Heart left ventricle (tissue), 16 donors: ENCODE measurements around the gene WDR70. TPM values are rescaled to one million over a fixed set of nuclear protein-coding genes. Genes with fewer than 3 reads are reported as not detected.
"Not testable (repeated sequence)": the region's sequence is repeated elsewhere in the genome, so short reads cannot be mapped to it uniquely, and the experiment has no call there.

Experiments used
- ATAC-seq, 4 donors: fragments of 200-7000 bp; cut with Tn5 transposase; one replicate each; pipeline ENCODE4 v1.9.1; 2020 to 2022; ENCODE audit warnings: moderate library complexity in 4 of 4, mild to moderate bottlenecking in 3 of 4, moderate number of reproducible peaks in 1 of 4
- DNase-seq, 5 donors: peaks; one replicate each; pipeline ENCODE4 v3.0.0-alpha.2; 2020
- H3K27ac ChIP-seq, 12 donors: fragments of 200-600 bp; sonication (generic) in 4 of 12; one replicate each; pipeline versions ENCODE4 v1.5.0 to v1.8.0; 2016 to 2022; ENCODE audit warnings: mild to moderate bottlenecking in 2 of 12
- H3K27me3 ChIP-seq, 9 donors: fragments of 200-600 bp; sonication (generic) in 2 of 9; one replicate each; pipeline versions ENCODE4 v1.5.1 to v1.8.0; 2016 to 2022; ENCODE audit warnings: mild to moderate bottlenecking in 3 of 9
- H3K36me3 ChIP-seq, 9 donors: fragments of 200-600 bp; sonication (generic) in 2 of 9; one replicate each; pipeline versions ENCODE4 v1.5.0 to v1.8.0; 2018 to 2022; ENCODE audit warnings: mild to moderate bottlenecking in 2 of 9
- H3K4me1 ChIP-seq, 12 donors: fragments of 200-600 bp; sonication (generic) in 4 of 12; one replicate each; pipeline versions ENCODE4 v1.5.0 to v1.8.0; 2016 to 2022; ENCODE audit warnings: mild to moderate bottlenecking in 3 of 12
- H3K4me3 ChIP-seq, 12 donors: fragments of 200-600 bp; sonication (generic) in 4 of 12; one replicate each; pipeline versions ENCODE4 v1.5.0 to v1.8.0; 2017 to 2022; ENCODE audit warnings: mild to moderate bottlenecking in 9 of 12, moderate library complexity in 4 of 12
- H3K9me3 ChIP-seq, 12 donors: fragments of 200-600 bp; sonication (generic) in 4 of 12; one replicate each; pipeline versions ENCODE4 v1.5.0 to v1.8.0; 2016 to 2022; ENCODE audit warnings: mild to moderate bottlenecking in 1 of 12
- CTCF ChIP-seq, 12 donors: fragments of 200-600 bp; sonication (generic) in 4 of 12; IDR thresholded peaks; one replicate each; pipeline versions ENCODE4 v1.5.0 to v1.8.0; 2018 to 2022; ENCODE audit warnings: antibody characterized with exemption in 12 of 12, mild to moderate bottlenecking in 5 of 12
- POLR2A ChIP-seq, 2 donors: fragments of 450-650 bp; IDR thresholded peaks; one replicate each; pipeline ENCODE4 v1.6.1; 2017; ENCODE audit warnings: antibody characterized with exemption in 2 of 2, mild to moderate bottlenecking in 2 of 2, moderate library complexity in 2 of 2
- WGBS, 4 donors: extraction: QIAGEN DNeasy Blood & Tissue Kit in 2 of 4; methylation state at CpG; one replicate each; pipeline versions ENCODE4 v1.1.5 to v1.1.7; 2013 to 2018; 5-methylcytosine and 5-hydroxymethylcytosine counted together
- intact Hi-C, 10 donors: fragments of 100-400 bp; cut with DNase I; formaldehyde crosslinking; loops; one replicate each; pipeline versions ENCODE4 v1.11.1 to v1.14.2; 2022
- polyA plus RNA-seq, 2 donors: library from polyadenylated mRNA; stranded (reverse); fragments of 200-250 nt; gene quantifications; one replicate each; pipeline ENCODE4 v1.2.3, GENCODE V29; 2013
- total RNA-seq, 9 donors: library from RNA; depleted of rRNA in 2 of 9; stranded (reverse); fragments of >200 nt in 2 of 9; fragmentation: NEBNext Ultra II Directional in 3 of 9; extraction: Animal tissue kit (Norgen Biotek cat#: 25700) in 3 of 9; gene quantifications; one replicate each; pipeline versions ENCODE4 v1.1.0 to v1.2.4, GENCODE V29; 2016 to 2023
- donor health status: ischemic (EF 13 %, LVEDD 7.1; RV severe dilation, severe dysfunction).
- donor health status: healthy with polysubstance abuse.
- donor health status: DM: no; HTN: yes; CAD: no.
- donor health status: DM: no; HTN: no; CAD: no.
- donor health status: ischemic (EF 25% LVEDD 6.9; RV normal size, moderate dysfunction).
- donor health status: ischemic (EF 25% LVEDD 5.7; RV mildly dilated, moderate dysfunction).
- donor health status: healthy.
- donor health status: DM: yes; HTN: yes; CAD: no.
- donor health status: ischemic (EF 35%, LVEDD 5.7; RV mildly dilated, moderate dysfunction).
- donor health status: nonischemic (EF 11% LVEDD 7.7; RV severe dilation, severe dysfunction).
- donor health status: DM: yes; HTN: yes; CAD: no.
- donor health status: PGD.
- donor health status: ischemic (EF 29% LVEDD 5.4; RV normal size, mild dysfunction).
- donor health status: nonischemic (EF 23%, LVEDD 6.1; RV moderate dilation, normal function).

The WDR70 gene
- total and polyA plus RNA-seq, 11 donors = 6.0 to 31.3 (median 13.6) TPM

- peak overlapping the region in 1 of 12 donors; percentile 34 for H3K27ac ChIP-seq
- peaks cover 0 to 20% (median 10%) of the 10 kb centered on the region in 9 donors for H3K36me3 ChIP-seq
- ATAC-seq = no peak
- no peak for TF ChIP-seq POLR2A (IDR thresholded peaks at IDR 0.05)
- TF ChIP-seq CTCF (IDR thresholded peaks at IDR 0.05) = no peak
- intact Hi-C loops = no loop called here
- H3K4me3 ChIP-seq = no peak overlapping the region
- H3K27me3 ChIP-seq = no peaks in the 10 kb centered on the region
- 87 to 92% (median 90%) methylated on average over 1 of the region's 1 CpG for WGBS, 4 donors
- peaks cover 0 to 6% (median 3%) of the 10 kb centered on the region in 12 donors for H3K9me3 ChIP-seq
- DNase-seq = no peak
- no peaks in the 10 kb centered on the region for H3K4me1 ChIP-seq
Observed at GRCh38 chr5:37606148-37606547, 227.0 kb downstream of the WDR70 start.

- no peaks in the 10 kb centered on the region for H3K9me3 ChIP-seq
- TF ChIP-seq POLR2A (IDR thresholded peaks at IDR 0.05) (no peak), CTCF (IDR thresholded peaks at IDR 0.05) (no peak)
- DNase-seq = no peak
- H3K4me3 ChIP-seq = no peak overlapping the region
- no peak for ATAC-seq
- H3K27ac ChIP-seq = peak overlapping the region in 1 of 12 donors; percentile 34
- intact Hi-C loops = no loop called here
- no peaks in the 10 kb centered on the region for H3K4me1 ChIP-seq
- 85 to 97% (median 95%) methylated on average over 2 of the region's 2 CpGs for WGBS, 4 donors
- peaks cover 0 to 20% (median 10%) of the 10 kb centered on the region in 9 donors for H3K36me3 ChIP-seq
- no peaks in the 10 kb centered on the region for H3K27me3 ChIP-seq
Observed at GRCh38 chr5:37606632-37607248, 227.6 kb downstream of the WDR70 start.

- H3K9me3 ChIP-seq = peaks cover 0 to 3% (median 0%) of the 10 kb centered on the region in 12 donors
- TF ChIP-seq CTCF (IDR thresholded peaks at IDR 0.05) (no peak), POLR2A (IDR thresholded peaks at IDR 0.05) (no peak)
- no peaks in the 10 kb centered on the region for H3K27me3 ChIP-seq
- intact Hi-C loops = no loop called here
- 83 to 89% (median 86%) methylated on average over 4 of the region's 4 CpGs for WGBS, 4 donors
- no peaks in the 10 kb centered on the region for H3K36me3 ChIP-seq
- H3K4me3 ChIP-seq = no peak overlapping the region
- ATAC-seq (no peak), DNase-seq (no peak)
- H3K27ac ChIP-seq = peak overlapping the region in 1 of 12 donors; percentile 53
- H3K4me1 ChIP-seq = no peaks in the 10 kb centered on the region
Observed at GRCh38 chr5:37615184-37615583, 236.1 kb downstream of the WDR70 start.

GRCh38 chr5:37619353-37619752 lies 240.2 kb downstream of the WDR70 start:
- no peaks in the 10 kb centered on the region for H3K4me1 ChIP-seq
- H3K9me3 ChIP-seq = peaks cover 0 to 5% (median 0%) of the 10 kb centered on the region in 12 donors
- no peak for DNase-seq
- H3K4me3 ChIP-seq = no peak overlapping the region
- no peaks in the 10 kb centered on the region for H3K27me3 ChIP-seq
- H3K36me3 ChIP-seq = no peaks in the 10 kb centered on the region
- TF ChIP-seq POLR2A (IDR thresholded peaks at IDR 0.05) = no peak
- no peak for TF ChIP-seq CTCF (IDR thresholded peaks at IDR 0.05)
- H3K27ac ChIP-seq = no peak overlapping the region
- ATAC-seq = no peak
- intact Hi-C loops = no loop called here

- DNase-seq, H3K4me3 ChIP-seq, H3K27me3 ChIP-seq, intact Hi-C loops, H3K27ac ChIP-seq, H3K4me1 ChIP-seq, H3K36me3 ChIP-seq, ATAC-seq: not testable (repeated sequence)
- 90 to 100% (median 95%) methylated on average over 1 to 2 of the region's 2 CpGs for WGBS, 4 donors
- peaks cover 0 to 21% (median 0%) of the 10 kb centered on the region in 12 donors for H3K9me3 ChIP-seq
Observed at GRCh38 chr5:37622354-37622753, 243.2 kb downstream of the WDR70 start.
